Measurements from ENCODE around the gene FRRS1L. TPM values are rescaled to one million over a fixed set of nuclear protein-coding genes. Genes with fewer than 3 reads are reported as not detected.

The FRRS1L gene
- total RNA-seq, 6 experiments from 2014 or later: not detected

- DNase-seq (no peak), ATAC-seq (peak in 3 of 4 donors; percentile 10 to 23 (median 21))
- intact Hi-C loops (cut with DNase I): no loop called here
- H3K4me3 ChIP-seq: no peak overlapping the region
- H3K27me3 ChIP-seq: no peaks in the 10 kb centered on the region
- H3K27ac ChIP-seq: peak overlapping the region in 2 of 3 donors; percentile 93 to 98
- 33% methylated on average over 3 of the region's 3 CpGs for WGBS (ENCODE audit: insufficient coverage, low coverage, low lambda C conversion rate, missing lambda C conversion rate)
- TF ChIP-seq POLR2A (IDR thresholded peaks at IDR 0.05): no peak
- TF ChIP-seq, protein P1, sequence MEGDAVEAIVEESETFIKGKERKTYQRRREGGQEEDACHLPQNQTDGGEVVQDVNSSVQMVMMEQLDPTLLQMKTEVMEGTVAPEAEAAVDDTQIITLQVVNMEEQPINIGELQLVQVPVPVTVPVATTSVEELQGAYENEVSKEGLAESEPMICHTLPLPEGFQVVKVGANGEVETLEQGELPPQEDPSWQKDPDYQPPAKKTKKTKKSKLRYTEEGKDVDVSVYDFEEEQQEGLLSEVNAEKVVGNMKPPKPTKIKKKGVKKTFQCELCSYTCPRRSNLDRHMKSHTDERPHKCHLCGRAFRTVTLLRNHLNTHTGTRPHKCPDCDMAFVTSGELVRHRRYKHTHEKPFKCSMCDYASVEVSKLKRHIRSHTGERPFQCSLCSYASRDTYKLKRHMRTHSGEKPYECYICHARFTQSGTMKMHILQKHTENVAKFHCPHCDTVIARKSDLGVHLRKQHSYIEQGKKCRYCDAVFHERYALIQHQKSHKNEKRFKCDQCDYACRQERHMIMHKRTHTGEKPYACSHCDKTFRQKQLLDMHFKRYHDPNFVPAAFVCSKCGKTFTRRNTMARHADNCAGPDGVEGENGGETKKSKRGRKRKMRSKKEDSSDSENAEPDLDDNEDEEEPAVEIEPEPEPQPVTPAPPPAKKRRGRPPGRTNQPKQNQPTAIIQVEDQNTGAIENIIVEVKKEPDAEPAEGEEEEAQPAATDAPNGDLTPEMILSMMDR (IDR thresholded peaks at IDR 0.05): no peak
- no peaks in the 10 kb centered on the region for H3K36me3 ChIP-seq
- H3K9me3 ChIP-seq: no peaks in the 10 kb centered on the region
- peaks cover 0 to 71% (median 18%) of the 10 kb centered on the region in 4 donors for H3K4me1 ChIP-seq
These were observed 52.4 kb downstream of the FRRS1L start for GRCh38 chr9:109114670-109115069.

- DNase-seq (no peak), ATAC-seq (peak in 2 of 4 donors; percentile 5 to 25)
- no peaks in the 10 kb centered on the region for H3K9me3 ChIP-seq
- no peaks in the 10 kb centered on the region for H3K27me3 ChIP-seq
- 77% methylated on average over 12 of the region's 12 CpGs for WGBS (ENCODE audit: insufficient coverage, low coverage, low lambda C conversion rate, missing lambda C conversion rate)
- intact Hi-C loops (cut with DNase I): no loop called here
- no peaks in the 10 kb centered on the region for H3K36me3 ChIP-seq
- H3K4me3 ChIP-seq: no peak overlapping the region
- H3K27ac ChIP-seq: peak overlapping the region in 2 of 3 donors; percentile 93 to 98
- peaks cover 0 to 77% (median 20%) of the 10 kb centered on the region in 4 donors for H3K4me1 ChIP-seq
- TF ChIP-seq POLR2A (IDR thresholded peaks at IDR 0.05): no peak
- TF ChIP-seq, protein P1 (IDR thresholded peaks at IDR 0.05): no peak
These were observed 53.0 kb downstream of the FRRS1L start for GRCh38 chr9:109113892-109114609.

DNA sequence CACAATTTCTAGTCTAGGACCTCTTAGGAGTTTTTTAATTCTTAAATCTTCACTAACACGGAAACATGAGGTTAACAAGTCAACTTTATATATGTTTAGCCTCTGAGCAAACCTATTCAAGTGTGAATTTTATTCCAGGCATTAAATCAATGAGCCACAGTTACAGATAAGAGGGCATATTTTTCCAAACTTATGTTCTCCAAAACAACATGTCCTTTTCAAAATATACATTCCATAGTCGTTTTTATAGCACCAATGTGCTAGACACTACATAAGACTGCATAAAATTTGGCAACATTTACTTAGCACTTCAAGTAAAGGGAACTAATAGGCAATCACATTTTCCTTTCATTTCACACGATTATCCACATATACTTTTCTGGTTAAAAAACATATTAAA lies 53.8 kb downstream of the FRRS1L start:
- no peak for DNase-seq
- Histone ChIP-seq H3K27ac (peak overlapping the region in 1 of 3 donors; percentile 98), H3K9me3 (no peaks in the 10 kb centered on the region), H3K27me3 (no peaks in the 10 kb centered on the region), H3K4me1 (peaks cover 0 to 82% (median 22%) of the 10 kb centered on the region in 4 donors), H3K4me3 (no peak overlapping the region), H3K36me3 (no peaks in the 10 kb centered on the region)
- TF ChIP-seq, protein P1 (IDR thresholded peaks at IDR 0.05): no peak
- no peak for TF ChIP-seq POLR2A (IDR thresholded peaks at IDR 0.05)
- intact Hi-C loops (cut with DNase I): no loop called here
- ATAC-seq: no peak
- WGBS (ENCODE audit: insufficient coverage, low coverage, low lambda C conversion rate, missing lambda C conversion rate): 54% methylated on average over 3 of the region's 3 CpGs

GRCh38 chr9:109110329-109111021 lies 56.6 kb downstream of the FRRS1L start:
- ATAC-seq (peak in 1 of 4 donors; percentile 42), DNase-seq (no peak)
- Histone ChIP-seq H3K9me3 (no peaks in the 10 kb centered on the region), H3K27me3 (no peaks in the 10 kb centered on the region), H3K4me3 (no peak overlapping the region), H3K36me3 (no peaks in the 10 kb centered on the region), H3K4me1 (peaks cover 0 to 59% (median 7%) of the 10 kb centered on the region in 4 donors), H3K27ac (peak overlapping the region in 2 of 3 donors; percentile 23 to 29)
- WGBS (ENCODE audit: insufficient coverage, low coverage, low lambda C conversion rate, missing lambda C conversion rate): 42% methylated on average over 5 of the region's 5 CpGs
- intact Hi-C loops (cut with DNase I): no loop called here
- TF ChIP-seq POLR2A (IDR thresholded peaks at IDR 0.05): no peak
- TF ChIP-seq, protein P1 (IDR thresholded peaks at IDR 0.05): no peak
